Upper lobe of left lung (tissue), 6 donors: ENCODE measurements around the gene C5orf34. TPM values are rescaled to one million over a fixed set of nuclear protein-coding genes. Genes with fewer than 3 reads are reported as not detected.

Experiments
- ATAC-seq, 2 donors: fragments of 200-7000 bp; cut with Tn5 transposase; one replicate each; pipeline ENCODE4 v1.9.1; 2022; ENCODE audit warnings: mild to moderate bottlenecking in 2 of 2, moderate library complexity in 2 of 2; ENCODE audit not compliant: low FRiP score in 2 of 2
- DNase-seq, 2 donors: peaks; one replicate each; pipeline ENCODE4 v3.0.0-alpha.2; 2019 to 2020
- H3K27ac ChIP-seq, 4 donors: fragments of 200-600 bp; sonication (generic); one replicate each; pipeline ENCODE4 v1.5.1; 2016 to 2019
- H3K27me3 ChIP-seq, 4 donors: fragments of 200-600 bp; sonication (generic); one replicate each; pipeline ENCODE4 v1.5.1; 2017 to 2019
- H3K36me3 ChIP-seq, 4 donors: fragments of 200-600 bp; sonication (generic); one replicate each; pipeline ENCODE4 v1.5.1; 2016 to 2019
- H3K4me1 ChIP-seq, 4 donors: fragments of 200-600 bp; sonication (generic); one replicate each; pipeline ENCODE4 v1.5.1; 2018 to 2019
- H3K4me3 ChIP-seq, 4 donors: fragments of 200-600 bp; sonication (generic); one replicate each; pipeline ENCODE4 v1.5.1; 2017 to 2019; ENCODE audit warnings: mild to moderate bottlenecking in 2 of 4, moderate library complexity in 1 of 4
- H3K9me3 ChIP-seq, 4 donors: fragments of 200-600 bp; sonication (generic); one replicate each; pipeline ENCODE4 v1.5.1; 2018 to 2019
- CTCF ChIP-seq, 6 experiments: fragments of 450-650 bp in 4 of 6; fragments of 200-600 bp in 2 of 6; sonication (generic) in 2 of 6; IDR thresholded peaks; one replicate each; pipeline ENCODE4 v1.5.1; 2016 to 2019; ENCODE audit warnings: antibody characterized with exemption in 6 of 6
- EP300 ChIP-seq, 4 donors: sonication (generic); formaldehyde crosslinking; IDR thresholded peaks; one replicate each; pipeline ENCODE4 v1.5.1; 2017; ENCODE audit warnings: antibody characterized with exemption in 4 of 4, control low read depth in 2 of 4
- POLR2A ChIP-seq, 4 donors: fragments of 450-650 bp; IDR thresholded peaks; one replicate each; pipeline ENCODE4 v1.5.1; 2016 to 2017; ENCODE audit warnings: antibody characterized with exemption in 4 of 4, mild to moderate bottlenecking in 2 of 4
- POLR2AphosphoS5 ChIP-seq, 2 donors: sonication (generic); formaldehyde crosslinking; IDR thresholded peaks; one replicate each; pipeline ENCODE4 v1.5.1; 2017; ENCODE audit warnings: antibody characterized with exemption in 2 of 2
- WGBS, 2 donors: methylation state at CpG; one replicate each; pipeline ENCODE4 v1.1.5; 2017 to 2018; 5-methylcytosine and 5-hydroxymethylcytosine counted together
- total RNA-seq, 6 donors: library from RNA; depleted of rRNA in 4 of 6; stranded (reverse); fragments of >200 nt in 4 of 6; gene quantifications; one replicate each; pipeline versions ENCODE4 v1.1.0 to v1.2.1, GENCODE V29; 2016 to 2021
- donor health status: DM: no; HTN: no; CAD: no; lungs with moderate emphysema.
- donor health status: DM: no; HTN: yes; CAD: no; lungs with severe emphysema.

C5orf34 gene
- total RNA-seq: 1 to 10 TPM in 4 of 6 donors, under 1 TPM in 2; 0.79 to 2.1 (median 1.1) TPM

GRCh38 chr5:43514816-43515677 is at the start of gene C5orf34:
C5orf34 (minus strand) TSS chr5:43515148; CDS start chr5:43509339, 5,809 bp downstream.
- Histone ChIP-seq H3K27ac (peak within 1 kb of the TSS; percentile 62 to 94 (median 84)), H3K27me3 (no peaks in the 10 kb centered on the region), H3K9me3 (no peaks in the 10 kb centered on the region), H3K4me1 (peaks cover 6 to 15% (median 9%) of the 10 kb centered on the region in 4 donors), H3K36me3 (no peaks in the 10 kb centered on the region), H3K4me3 (peak within 1 kb of the TSS; percentile 45 to 70 (median 60))
- WGBS, 2 donors: 0 to 1% methylated on average over 31 to 35 of the region's 35 CpGs
- ATAC-seq (peak; percentile 100), DNase-seq (peak; percentile 93 to 98)
- TF ChIP-seq POLR2A (IDR thresholded peaks at IDR 0.05) (peak in 3 of 4 donors; percentile 33 to 84 (median 43)), EP300 (IDR thresholded peaks at IDR 0.05) (no peak), CTCF (IDR thresholded peaks at IDR 0.05) (no peak), POLR2AphosphoS5 (IDR thresholded peaks at IDR 0.05) (peak; percentile 85)

- TF ChIP-seq CTCF (IDR thresholded peaks at IDR 0.05) (no peak), POLR2AphosphoS5 (IDR thresholded peaks at IDR 0.05) (no peak), EP300 (IDR thresholded peaks at IDR 0.05) (no peak), POLR2A (IDR thresholded peaks at IDR 0.05) (no peak)
- Histone ChIP-seq H3K9me3 (no peaks in the 10 kb centered on the region), H3K27ac (no peak overlapping the region), H3K27me3 (no peaks in the 10 kb centered on the region), H3K4me1 (no peaks in the 10 kb centered on the region), H3K36me3 (no peaks in the 10 kb centered on the region), H3K4me3 (no peak overlapping the region)
- ATAC-seq (no peak), DNase-seq (no peak)
- WGBS, 2 donors: 66 to 73% methylated on average over 5 of the region's 5 CpGs
Measured at GRCh38 chr5:43564289-43564850, 49.4 kb upstream of the C5orf34 start.

GRCh38 chr5:43563321-43563720 is 48.4 kb upstream of the C5orf34 start:
- TF ChIP-seq POLR2AphosphoS5 (IDR thresholded peaks at IDR 0.05): no peak
- TF ChIP-seq EP300 (IDR thresholded peaks at IDR 0.05): no peak
- no peak for TF ChIP-seq POLR2A (IDR thresholded peaks at IDR 0.05)
- no peak for TF ChIP-seq CTCF (IDR thresholded peaks at IDR 0.05)
- 62 to 69% methylated on average over 3 of the region's 3 CpGs for WGBS, 2 donors
- H3K27ac ChIP-seq: no peak overlapping the region

GRCh38 chr5:43561356-43561755 is 46.4 kb upstream of the C5orf34 start:
- Histone ChIP-seq H3K4me1 (peaks cover 5 to 8% (median 6%) of the 10 kb centered on the region in 4 donors), H3K36me3 (no peaks in the 10 kb centered on the region), H3K4me3 (no peak overlapping the region), H3K27me3 (no peaks in the 10 kb centered on the region), H3K27ac (no peak overlapping the region), H3K9me3 (no peaks in the 10 kb centered on the region)
- TF ChIP-seq EP300 (IDR thresholded peaks at IDR 0.05): no peak
- TF ChIP-seq POLR2A (IDR thresholded peaks at IDR 0.05): no peak
- no peak for TF ChIP-seq POLR2AphosphoS5 (IDR thresholded peaks at IDR 0.05)
- TF ChIP-seq CTCF (IDR thresholded peaks at IDR 0.05): no peak
- ATAC-seq (no peak), DNase-seq (no peak)

More at GRCh38 chr5:43563321-43563720, 48.4 kb upstream of the C5orf34 start:
- H3K4me3 ChIP-seq: no peak overlapping the region
- no peaks in the 10 kb centered on the region for H3K4me1 ChIP-seq
- ATAC-seq (no peak), DNase-seq (no peak)
- H3K36me3 ChIP-seq: no peaks in the 10 kb centered on the region
- no peaks in the 10 kb centered on the region for H3K9me3 ChIP-seq
- H3K27me3 ChIP-seq: no peaks in the 10 kb centered on the region
